Prostate gland (tissue), 2 donors: ENCODE results near the gene MAP3K4. TPM values are rescaled to one million over a fixed set of nuclear protein-coding genes. Genes with fewer than 3 reads are reported as not detected.

Experiments used
- DNase-seq: peaks from one replicate; pipeline ENCODE4 v3.0.0-alpha.2; 2019; ENCODE audit warnings: low spot score
- H3K27ac ChIP-seq, 2 donors: fragments of 200-600 bp; sonication (generic); 2 replicates each; pipeline ENCODE4 v1.5.1; 2017 to 2019
- H3K27me3 ChIP-seq: fragments of 200-600 bp; sonication (generic); replicated peaks from 2 replicates; pipeline ENCODE4 v1.5.1; 2019; ENCODE audit not compliant: insufficient read depth
- H3K36me3 ChIP-seq, 2 donors: fragments of 200-600 bp; sonication (generic); 1 replicate in 1 of 2; 2 replicates in 1 of 2; pipeline versions ENCODE4 v1.5.1 to v1.8.1; 2017 to 2019
- H3K4me1 ChIP-seq: fragments of 200-600 bp; sonication (generic); replicated peaks from 2 replicates; pipeline ENCODE4 v1.5.1; 2019
- H3K4me3 ChIP-seq, 2 donors: fragments of 200-600 bp; sonication (generic); 2 replicates each; pipeline ENCODE4 v1.5.1; 2017 to 2019
- H3K9me3 ChIP-seq: fragments of 200-600 bp; sonication (generic); 2 replicates; pipeline ENCODE4 v1.5.1; 2017
- CTCF ChIP-seq, 4 experiments: fragments of 200-600 bp in 2 of 4; fragments of 450-650 bp in 2 of 4; sonication (generic) in 2 of 4; IDR thresholded peaks; 1 replicate in 3 of 4; 2 replicates in 1 of 4; pipeline ENCODE4 v1.5.1; 2016 to 2019; ENCODE audit warnings: antibody characterized with exemption in 4 of 4, mild to moderate bottlenecking in 2 of 4, moderate library complexity in 2 of 4
- POLR2A ChIP-seq: fragments of 450-650 bp; IDR thresholded peaks from one replicate; pipeline ENCODE4 v1.6.1; 2016; ENCODE audit warnings: antibody characterized with exemption, mild to moderate bottlenecking
- POLR2AphosphoS5 ChIP-seq: sonication (generic); formaldehyde crosslinking; IDR thresholded peaks from one replicate; pipeline ENCODE4 v1.6.1; 2017; ENCODE audit warnings: antibody characterized with exemption
- WGBS: methylation state at CpG from one replicate; pipeline ENCODE4 v1.1.5; 2018; 5-methylcytosine and 5-hydroxymethylcytosine counted together
- intact Hi-C: fragments of 100-400 bp; cut with DNase I; formaldehyde crosslinking; loops from one replicate; pipeline ENCODE4 v1.14.2; 2022
- total RNA-seq, 2 donors: library from RNA; depleted of rRNA; stranded (reverse); fragments of >200 nt; gene quantifications; one replicate each; pipeline ENCODE4 v1.1.0, GENCODE V29; 2016

MAP3K4 gene
- 10 to 100 TPM; 26.2 to 59.2 TPM for total RNA-seq

GRCh38 chr6:160991406-160992060 lies at the start of gene MAP3K4:
Gene MAP3K4, plus strand, starts transcription at chr6:160991769. Its CDS starts 163 bp downstream, at chr6:160991932.
- intact Hi-C loops, result loop anchor here (10.0 kb wide), 1 partner anchor 283 kb away; the partner anchor contains the start of gene AGPAT4
- Histone ChIP-seq H3K27me3 (no peaks in the 10 kb centered on the region), H3K36me3 (no peaks in the 10 kb centered on the region), H3K4me3 (peak within 1 kb of the TSS; percentile 95), H3K4me1 (no peaks in the 10 kb centered on the region), H3K27ac (peak within 1 kb of the TSS; percentile 96 to 97), H3K9me3 (no peaks in the 10 kb centered on the region)
- TF ChIP-seq POLR2A (no peak), CTCF (IDR thresholded peaks at IDR 0.05) (peak in 2 of 4 experiments; percentile 10 to 21)
- DNase-seq, result peak; percentile 70
- WGBS, result under 1% methylated on average over 89 of the region's 97 CpGs

- intact Hi-C loops, result no loop called here
- no peak overlapping the region for H3K27ac ChIP-seq
- no peak overlapping the region for H3K4me3 ChIP-seq
- H3K4me1 ChIP-seq, result no peaks in the 10 kb centered on the region
- no peaks in the 10 kb centered on the region for H3K27me3 ChIP-seq
- H3K36me3 ChIP-seq, result no peaks in the 10 kb centered on the region
- 92% methylated on average over 2 of the region's 2 CpGs for WGBS
- TF ChIP-seq POLR2A (no peak), POLR2AphosphoS5 (no peak), CTCF (IDR thresholded peaks at IDR 0.05) (no peak)
- no peaks in the 10 kb centered on the region for H3K9me3 ChIP-seq
- no peak for DNase-seq
Measured at GRCh38 chr6:160943997-160944396, 47.6 kb upstream of the MAP3K4 start.

GRCh38 chr6:160945516-160946177 lies 45.9 kb upstream of the MAP3K4 start:
- 81% methylated on average over 12 of the region's 12 CpGs for WGBS
- no peaks in the 10 kb centered on the region for H3K4me1 ChIP-seq
- DNase-seq, result no peak
- H3K27ac ChIP-seq, result no peak overlapping the region
- TF ChIP-seq POLR2A, result no peak
- TF ChIP-seq CTCF (IDR thresholded peaks at IDR 0.05), result no peak
- no peak for TF ChIP-seq POLR2AphosphoS5
- intact Hi-C loops, result no loop called here
- no peak overlapping the region for H3K4me3 ChIP-seq
- no peaks in the 10 kb centered on the region for H3K36me3 ChIP-seq
- no peaks in the 10 kb centered on the region for H3K9me3 ChIP-seq
- H3K27me3 ChIP-seq, result no peaks in the 10 kb centered on the region

GRCh38 chr6:160949531-160949930 lies 42.0 kb upstream of the MAP3K4 start:
- TF ChIP-seq POLR2A (no peak), CTCF (IDR thresholded peaks at IDR 0.05) (no peak), POLR2AphosphoS5 (no peak)
- no peaks in the 10 kb centered on the region for H3K9me3 ChIP-seq
- intact Hi-C loops, result no loop called here
- no peak overlapping the region for H3K4me3 ChIP-seq
- peak; percentile 25 for DNase-seq
- no peaks in the 10 kb centered on the region for H3K36me3 ChIP-seq
- H3K27me3 ChIP-seq, result no peaks in the 10 kb centered on the region
- 36% methylated on average over 2 of the region's 2 CpGs for WGBS
- peak overlapping the region in 1 of 2 donors; percentile 75 for H3K27ac ChIP-seq
- H3K4me1 ChIP-seq, result no peaks in the 10 kb centered on the region
